ENCODE data around the gene TMEM242.

TMEM242 gene

GRCh38 chr6:157246048-157246630 is 77.2 kb downstream of the TMEM242 start:
- no peak for DNase-seq

GRCh38 chr6:157245436-157245835 is 77.9 kb downstream of the TMEM242 start:
- DNase-seq, result no peak

GRCh38 chr6:157244780-157245179 is 78.5 kb downstream of the TMEM242 start:
- no peak for DNase-seq

- DNase-seq, result no peak
Measured at GRCh38 chr6:157244175-157244574, 79.1 kb downstream of the TMEM242 start.

GRCh38 chr6:157242791-157243190 is 80.5 kb downstream of the TMEM242 start:
- no peak for DNase-seq

- DNase-seq, result no peak
Measured at GRCh38 chr6:157240960-157241311, 82.4 kb downstream of the TMEM242 start.

- DNase-seq, result peak; percentile 59
Measured at GRCh38 chr6:157240059-157240959, 83.0 kb downstream of the TMEM242 start.

- DNase-seq, result no peak
Measured at GRCh38 chr6:157239671-157240058, 83.7 kb downstream of the TMEM242 start.
